Mucosa of rectum (tissue), 2 donors: ENCODE measurements around the gene TAAR2.
"Not testable (repeated sequence)": the region's sequence is repeated elsewhere in the genome, so short reads cannot be mapped to it uniquely, and the experiment has no call there.

ENCODE experiments used
- H3K27ac ChIP-seq, 2 donors: one replicate each; pipeline ENCODE4 v1.7.0; 2013; ENCODE audit warnings: inconsistent platforms in 2 of 2, low read depth in 2 of 2, low read length in 2 of 2
- H3K27me3 ChIP-seq, 2 donors: one replicate each; pipeline ENCODE4 v1.7.0; 2013; ENCODE audit warnings: low read length in 2 of 2; ENCODE audit not compliant: control insufficient read depth in 2 of 2, insufficient read depth in 2 of 2
- H3K36me3 ChIP-seq, 2 donors: one replicate each; pipeline ENCODE4 v1.7.0; 2013; ENCODE audit warnings: low read length in 2 of 2; ENCODE audit not compliant: control insufficient read depth in 2 of 2, insufficient read depth in 2 of 2
- H3K4me1 ChIP-seq, 2 donors: one replicate each; pipeline ENCODE4 v1.7.0; 2013; ENCODE audit warnings: low read length in 2 of 2, mild to moderate bottlenecking in 1 of 2; ENCODE audit not compliant: control insufficient read depth in 2 of 2, insufficient read depth in 2 of 2
- H3K4me3 ChIP-seq, 2 donors: one replicate each; pipeline ENCODE4 v1.7.0; 2013; ENCODE audit warnings: low read length in 2 of 2
- H3K9ac ChIP-seq, 2 donors: one replicate each; pipeline ENCODE4 v1.7.0; 2013; ENCODE audit warnings: low read length in 2 of 2, low read depth in 1 of 2, mild to moderate bottlenecking in 1 of 2
- H3K9me3 ChIP-seq, 2 donors: one replicate each; pipeline ENCODE4 v1.7.0; 2013; ENCODE audit warnings: low read length in 2 of 2; ENCODE audit not compliant: control insufficient read depth in 2 of 2
- donor health status: healthy.
- donor health status: Normal muscosa, but diverticular disease.

TAAR2 gene

DNA sequence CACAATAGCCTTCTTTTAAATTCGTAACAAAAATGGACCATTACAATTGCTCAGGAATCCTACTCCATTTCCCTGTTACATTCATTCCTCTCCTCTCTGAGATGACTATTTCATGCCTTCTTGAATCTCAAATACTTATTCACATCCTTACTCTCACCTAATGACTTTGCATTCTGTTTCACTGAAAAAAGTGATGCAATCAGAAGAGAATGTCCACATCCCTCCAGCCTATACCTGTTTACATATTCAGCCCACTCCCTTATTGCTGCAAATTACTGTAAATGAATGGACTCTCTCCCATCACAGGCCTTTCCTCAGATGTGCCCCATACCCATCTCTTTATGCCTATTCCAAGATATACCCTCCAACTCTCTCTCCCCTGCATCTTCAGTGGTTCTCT, 26.4 kb upstream of the TAAR2 start:
- no peak overlapping the region for H3K27ac ChIP-seq
- H3K4me1 ChIP-seq: no peaks in the 10 kb centered on the region
- H3K4me3 ChIP-seq: no peak overlapping the region
- H3K9ac ChIP-seq: no peak overlapping the region
- no peaks in the 10 kb centered on the region for H3K9me3 ChIP-seq
- H3K36me3 ChIP-seq: no peaks in the 10 kb centered on the region
- H3K27me3 ChIP-seq: no peaks in the 10 kb centered on the region

- H3K27me3 ChIP-seq: no peaks in the 10 kb centered on the region
- H3K4me1 ChIP-seq: no peaks in the 10 kb centered on the region
- H3K27ac ChIP-seq: no peak overlapping the region
- no peak overlapping the region for H3K9ac ChIP-seq
- H3K9me3 ChIP-seq: no peaks in the 10 kb centered on the region
- H3K36me3 ChIP-seq: no peaks in the 10 kb centered on the region
- H3K4me3 ChIP-seq: no peak overlapping the region
Observed at GRCh38 chr6:132648828-132649227, 24.8 kb upstream of the TAAR2 start.

DNA sequence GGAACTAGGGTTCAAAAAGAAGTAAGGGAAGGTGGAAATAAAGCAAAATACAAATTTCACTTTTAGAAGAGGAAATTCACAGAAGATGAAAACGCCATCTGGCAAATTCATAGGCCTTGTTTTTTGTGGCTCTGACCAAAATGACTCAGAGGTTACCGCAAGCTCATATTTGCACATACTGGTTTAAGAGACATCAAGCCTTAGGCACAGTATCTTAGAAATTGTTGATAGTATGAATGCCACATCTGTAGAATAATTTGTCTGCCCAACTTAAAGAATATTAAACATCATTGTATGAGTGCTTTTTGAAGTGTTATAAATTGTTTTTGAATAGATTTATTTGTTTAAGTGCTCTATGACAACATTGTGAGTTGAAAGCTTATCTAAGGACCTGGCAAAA, 24.3 kb upstream of the TAAR2 start:
- Histone ChIP-seq H3K36me3 (no peaks in the 10 kb centered on the region), H3K9ac (no peak overlapping the region), H3K4me3 (no peak overlapping the region), H3K27me3 (no peaks in the 10 kb centered on the region), H3K27ac (no peak overlapping the region), H3K9me3 (no peaks in the 10 kb centered on the region), H3K4me1 (no peaks in the 10 kb centered on the region)

DNA sequence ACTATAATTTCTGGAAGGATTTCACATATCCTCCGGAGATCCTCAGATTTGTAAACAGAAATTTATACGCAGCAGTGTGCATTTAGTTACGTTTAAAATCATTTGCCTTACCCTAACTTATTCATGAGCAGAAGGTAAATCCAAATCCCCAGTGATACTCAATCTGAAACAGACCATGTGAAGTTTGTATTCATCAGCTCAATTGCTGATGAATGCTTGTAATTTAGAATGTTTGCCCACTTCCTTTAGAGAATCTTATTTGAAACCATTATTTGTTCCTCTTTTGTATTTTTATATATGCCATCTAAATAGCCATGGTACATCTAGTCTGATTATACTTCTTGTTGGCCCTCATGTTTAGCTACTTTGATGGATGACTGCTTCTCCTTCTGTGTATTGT, 19.5 kb upstream of the TAAR2 start:
- Histone ChIP-seq H3K4me3 (no peak overlapping the region), H3K9me3 (no peaks in the 10 kb centered on the region), H3K27me3 (no peaks in the 10 kb centered on the region), H3K4me1 (no peaks in the 10 kb centered on the region), H3K27ac (no peak overlapping the region), H3K36me3 (no peaks in the 10 kb centered on the region), H3K9ac (no peak overlapping the region)

GRCh38 chr6:132637135-132637534, 13.1 kb upstream of the TAAR2 start:
- H3K27ac ChIP-seq, H3K9ac ChIP-seq, H3K4me1 ChIP-seq, H3K27me3 ChIP-seq, H3K9me3 ChIP-seq, H3K4me3 ChIP-seq, H3K36me3 ChIP-seq: not testable (repeated sequence)

DNA sequence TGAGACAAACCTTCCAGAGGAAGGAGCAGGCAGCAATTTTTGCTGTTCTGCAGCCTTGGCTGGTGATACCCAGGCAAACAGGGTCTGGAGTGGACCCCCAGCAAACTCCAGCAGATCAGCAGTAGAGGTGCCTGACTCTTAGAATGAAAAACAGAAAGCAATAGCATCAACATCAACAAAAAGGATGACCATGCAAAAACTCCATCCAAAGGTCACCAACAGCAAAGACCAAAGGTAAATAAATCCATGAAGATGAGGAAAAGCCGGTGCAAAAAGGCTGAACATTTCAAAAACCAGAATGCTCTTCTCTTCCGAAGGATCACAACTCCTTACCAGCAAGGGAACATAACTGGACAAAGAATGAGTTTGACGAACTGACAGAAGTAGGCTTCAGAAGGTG, 11.8 kb upstream of the TAAR2 start:
- not testable (repeated sequence) for H3K36me3 ChIP-seq, H3K4me3 ChIP-seq, H3K27ac ChIP-seq, H3K27me3 ChIP-seq, H3K9me3 ChIP-seq, H3K9ac ChIP-seq, H3K4me1 ChIP-seq

DNA sequence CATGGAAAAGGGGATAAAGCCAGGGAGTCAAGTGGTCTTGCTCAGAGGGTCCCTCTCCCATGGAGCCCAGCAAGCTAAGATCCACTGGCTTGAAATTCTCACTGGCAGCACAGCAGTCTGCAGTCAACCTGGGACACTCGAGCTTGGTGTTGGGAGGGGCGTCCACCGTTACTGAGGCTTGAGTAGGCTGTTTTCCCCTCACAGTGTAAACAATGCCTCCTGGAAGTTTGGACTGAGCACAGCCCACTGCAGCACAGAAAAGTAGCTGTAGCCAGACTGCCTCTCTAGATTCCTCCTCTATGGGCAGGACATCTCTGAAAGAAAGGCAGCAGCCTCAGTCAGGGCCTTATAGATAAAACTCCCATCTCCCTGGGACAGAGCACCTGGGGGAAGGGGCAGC, 11.2 kb upstream of the TAAR2 start:
- H3K27me3 ChIP-seq, H3K36me3 ChIP-seq, H3K9ac ChIP-seq, H3K27ac ChIP-seq, H3K4me1 ChIP-seq, H3K9me3 ChIP-seq, H3K4me3 ChIP-seq: not testable (repeated sequence)

GRCh38 chr6:132634796-132635195, 10.7 kb upstream of the TAAR2 start:
- H3K9me3 ChIP-seq: no peaks in the 10 kb centered on the region
- H3K4me1 ChIP-seq: no peaks in the 10 kb centered on the region
- H3K4me3 ChIP-seq: no peak overlapping the region
- no peaks in the 10 kb centered on the region for H3K36me3 ChIP-seq
- H3K27ac ChIP-seq: no peak overlapping the region
- H3K9ac ChIP-seq: no peak overlapping the region
- H3K27me3 ChIP-seq: no peaks in the 10 kb centered on the region

DNA sequence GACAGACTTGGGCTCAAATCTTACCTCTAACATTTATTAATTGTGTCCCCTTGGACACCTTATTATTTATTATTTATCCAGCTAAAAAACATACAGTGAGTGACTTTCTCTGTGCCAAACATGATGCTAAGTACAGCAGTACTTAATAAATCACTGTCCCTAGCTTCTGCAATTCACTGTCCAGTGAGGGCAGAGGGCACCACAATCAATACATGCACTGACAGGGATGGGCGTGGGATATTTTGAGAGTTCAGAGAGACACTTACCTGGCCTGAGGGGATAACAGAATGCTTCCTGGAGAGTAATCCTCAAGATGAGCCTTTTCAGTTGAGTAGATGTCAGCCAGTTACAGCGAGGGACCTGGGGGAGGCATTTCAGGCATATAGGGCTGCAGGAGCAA, 9.3 kb upstream of the TAAR2 start:
- Histone ChIP-seq H3K4me3 (no peak overlapping the region), H3K9ac (no peak overlapping the region), H3K27me3 (no peaks in the 10 kb centered on the region), H3K4me1 (no peaks in the 10 kb centered on the region), H3K36me3 (no peaks in the 10 kb centered on the region), H3K27ac (no peak overlapping the region), H3K9me3 (no peaks in the 10 kb centered on the region)

GRCh38 chr6:132623106-132623845, 799 bp downstream of the TAAR2 start:
- no peak overlapping the region for H3K27ac ChIP-seq
- no peak overlapping the region for H3K9ac ChIP-seq
- no peaks in the 10 kb centered on the region for H3K4me1 ChIP-seq
- no peaks in the 10 kb centered on the region for H3K36me3 ChIP-seq
- H3K9me3 ChIP-seq: no peaks in the 10 kb centered on the region
- H3K4me3 ChIP-seq: no peak overlapping the region
- H3K27me3 ChIP-seq: no peaks in the 10 kb centered on the region

GRCh38 chr6:132616677-132617076, 7.4 kb downstream of the TAAR2 start:
- Histone ChIP-seq H3K27me3 (no peaks in the 10 kb centered on the region), H3K4me3 (no peak overlapping the region), H3K9me3 (no peaks in the 10 kb centered on the region), H3K36me3 (no peaks in the 10 kb centered on the region), H3K9ac (no peak overlapping the region), H3K27ac (no peak overlapping the region), H3K4me1 (peaks cover 0 to 2% of the 10 kb centered on the region in 2 donors)
